ENCODE results near the gene PEX5L. TPM values are rescaled to one million over a fixed set of nuclear protein-coding genes. Genes with fewer than 3 reads are reported as not detected.
A peak's percentile ranks its signal among the peaks of the same experiment; 100 is the strongest.

The PEX5L gene
- total RNA-seq, 1 experiment from 2014 or later = 3.2 TPM

DNA sequence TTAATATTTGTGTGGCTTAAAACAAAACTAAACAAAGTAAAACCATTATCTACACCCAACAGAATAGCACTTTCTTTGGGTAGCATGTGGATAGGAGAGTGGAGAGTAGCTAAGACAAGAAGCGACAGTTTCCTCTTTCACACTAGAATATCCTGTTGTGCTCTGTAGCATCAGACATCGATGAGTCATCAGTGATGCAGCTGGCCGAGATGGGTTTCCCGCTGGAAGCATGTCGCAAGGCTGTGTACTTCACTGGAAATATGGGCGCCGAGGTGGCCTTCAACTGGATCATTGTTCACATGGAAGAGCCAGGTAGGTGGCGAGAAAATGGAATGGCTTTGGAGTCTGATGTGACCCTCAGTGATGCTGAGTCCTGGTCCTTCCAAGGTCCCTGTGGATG is 275.8 kb downstream of the PEX5L start:
- Mint-ChIP-seq H3K27ac (no peak overlapping the region), H3K27me3 (ENCODE audit: low read depth) (no peaks in the 10 kb centered on the region), H3K36me3 (peaks cover 65% of the 10 kb centered on the region), H3K9me3 (no peaks in the 10 kb centered on the region), H3K4me3 (no peak overlapping the region), H3K4me1 (no peaks in the 10 kb centered on the region)
- ATAC-seq (no peak), DNase-seq (ENCODE audit: low spot score) (no peak)
- TF ChIP-seq RELA (CRISPR knock-in tag; IDR thresholded peaks at IDR 0.05; ENCODE audit: borderline replicate concordance) = no peak
- POLR2A ChIA-PET = no interaction called here
- CTCF ChIA-PET = no interaction called here

- no peak for TF ChIP-seq NFE2L1 (CRISPR knock-in tag; IDR thresholded peaks at IDR 0.05)
- TF ChIP-seq SOX15 (CRISPR knock-in tag; IDR thresholded peaks at IDR 0.05) = no peak
- no peaks in the 10 kb centered on the region for H3K27me3 Mint-ChIP-seq (ENCODE audit: low read depth)
- DNase-seq (ENCODE audit: low spot score) = no peak
- no peak overlapping the region for H3K27ac Mint-ChIP-seq
- H3K9me3 Mint-ChIP-seq = no peaks in the 10 kb centered on the region
- H3K4me1 Mint-ChIP-seq = peaks cover 6% of the 10 kb centered on the region
- peaks cover 13% of the 10 kb centered on the region for H3K36me3 Mint-ChIP-seq
- H3K4me3 Mint-ChIP-seq = no peak overlapping the region
- ChIA-PET POLR2A (no interaction called here), CTCF (interaction anchor here (0.9 to 1.7 kb wide), 6 partner anchors 13 to 188 kb away, joined by 3 to 8 read pairs (median 4); partner anchors contain the start of gene ACTL6A)
- ATAC-seq = peak; percentile 69
These were observed 285.9 kb downstream of the PEX5L start for GRCh38 chr3:179750720-179751328.

GRCh38 chr3:179745716-179746115 is 291.0 kb downstream of the PEX5L start:
- no peaks in the 10 kb centered on the region for H3K27me3 Mint-ChIP-seq (ENCODE audit: low read depth)
- TF ChIP-seq FOXK1 (CRISPR knock-in tag; IDR thresholded peaks at IDR 0.05) (no peak), CREM (CRISPR knock-in tag; IDR thresholded peaks at IDR 0.05) (no peak), CTCF (IDR thresholded peaks at IDR 0.05) (no peak), CBFB (CRISPR knock-in tag; IDR thresholded peaks at IDR 0.05; ENCODE audit: low read depth) (no peak), KAT7 (CRISPR knock-in tag; IDR thresholded peaks at IDR 0.05; ENCODE audit: borderline replicate concordance) (no peak), CREB1 (CRISPR knock-in tag; IDR thresholded peaks at IDR 0.05) (no peak), RORB (CRISPR knock-in tag; IDR thresholded peaks at IDR 0.05) (no peak), MYBL2 (CRISPR knock-in tag; IDR thresholded peaks at IDR 0.05) (no peak), EMX1 (CRISPR knock-in tag; IDR thresholded peaks at IDR 0.05) (no peak), FOXJ3 (CRISPR knock-in tag; IDR thresholded peaks at IDR 0.05; ENCODE audit: borderline replicate concordance) (no peak), TP53 (CRISPR knock-in tag; IDR thresholded peaks at IDR 0.05) (no peak), ERG (CRISPR knock-in tag; IDR thresholded peaks at IDR 0.05) (no peak), TEAD1 (CRISPR knock-in tag; IDR thresholded peaks at IDR 0.05) (no peak), ZNF263 (CRISPR knock-in tag; IDR thresholded peaks at IDR 0.05; ENCODE audit: low read depth) (no peak), ZNF317 (CRISPR knock-in tag; IDR thresholded peaks at IDR 0.05; ENCODE audit: borderline replicate concordance, low read depth) (no peak)
- TF ChIP-seq, protein P1, sequence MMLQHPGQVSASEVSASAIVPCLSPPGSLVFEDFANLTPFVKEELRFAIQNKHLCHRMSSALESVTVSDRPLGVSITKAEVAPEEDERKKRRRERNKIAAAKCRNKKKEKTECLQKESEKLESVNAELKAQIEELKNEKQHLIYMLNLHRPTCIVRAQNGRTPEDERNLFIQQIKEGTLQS (CRISPR knock-in tag; conservative IDR thresholded peaks at IDR 0.05) = no peak
- TF ChIP-seq, protein P2, sequence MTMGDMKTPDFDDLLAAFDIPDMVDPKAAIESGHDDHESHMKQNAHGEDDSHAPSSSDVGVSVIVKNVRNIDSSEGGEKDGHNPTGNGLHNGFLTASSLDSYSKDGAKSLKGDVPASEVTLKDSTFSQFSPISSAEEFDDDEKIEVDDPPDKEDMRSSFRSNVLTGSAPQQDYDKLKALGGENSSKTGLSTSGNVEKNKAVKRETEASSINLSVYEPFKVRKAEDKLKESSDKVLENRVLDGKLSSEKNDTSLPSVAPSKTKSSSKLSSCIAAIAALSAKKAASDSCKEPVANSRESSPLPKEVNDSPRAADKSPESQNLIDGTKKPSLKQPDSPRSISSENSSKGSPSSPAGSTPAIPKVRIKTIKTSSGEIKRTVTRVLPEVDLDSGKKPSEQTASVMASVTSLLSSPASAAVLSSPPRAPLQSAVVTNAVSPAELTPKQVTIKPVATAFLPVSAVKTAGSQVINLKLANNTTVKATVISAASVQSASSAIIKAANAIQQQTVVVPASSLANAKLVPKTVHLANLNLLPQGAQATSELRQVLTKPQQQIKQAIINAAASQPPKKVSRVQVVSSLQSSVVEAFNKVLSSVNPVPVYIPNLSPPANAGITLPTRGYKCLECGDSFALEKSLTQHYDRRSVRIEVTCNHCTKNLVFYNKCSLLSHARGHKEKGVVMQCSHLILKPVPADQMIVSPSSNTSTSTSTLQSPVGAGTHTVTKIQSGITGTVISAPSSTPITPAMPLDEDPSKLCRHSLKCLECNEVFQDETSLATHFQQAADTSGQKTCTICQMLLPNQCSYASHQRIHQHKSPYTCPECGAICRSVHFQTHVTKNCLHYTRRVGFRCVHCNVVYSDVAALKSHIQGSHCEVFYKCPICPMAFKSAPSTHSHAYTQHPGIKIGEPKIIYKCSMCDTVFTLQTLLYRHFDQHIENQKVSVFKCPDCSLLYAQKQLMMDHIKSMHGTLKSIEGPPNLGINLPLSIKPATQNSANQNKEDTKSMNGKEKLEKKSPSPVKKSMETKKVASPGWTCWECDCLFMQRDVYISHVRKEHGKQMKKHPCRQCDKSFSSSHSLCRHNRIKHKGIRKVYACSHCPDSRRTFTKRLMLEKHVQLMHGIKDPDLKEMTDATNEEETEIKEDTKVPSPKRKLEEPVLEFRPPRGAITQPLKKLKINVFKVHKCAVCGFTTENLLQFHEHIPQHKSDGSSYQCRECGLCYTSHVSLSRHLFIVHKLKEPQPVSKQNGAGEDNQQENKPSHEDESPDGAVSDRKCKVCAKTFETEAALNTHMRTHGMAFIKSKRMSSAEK (CRISPR knock-in tag; IDR thresholded peaks at IDR 0.05; ENCODE audit: borderline replicate concordance) = no peak
- TF ChIP-seq, protein P3, sequence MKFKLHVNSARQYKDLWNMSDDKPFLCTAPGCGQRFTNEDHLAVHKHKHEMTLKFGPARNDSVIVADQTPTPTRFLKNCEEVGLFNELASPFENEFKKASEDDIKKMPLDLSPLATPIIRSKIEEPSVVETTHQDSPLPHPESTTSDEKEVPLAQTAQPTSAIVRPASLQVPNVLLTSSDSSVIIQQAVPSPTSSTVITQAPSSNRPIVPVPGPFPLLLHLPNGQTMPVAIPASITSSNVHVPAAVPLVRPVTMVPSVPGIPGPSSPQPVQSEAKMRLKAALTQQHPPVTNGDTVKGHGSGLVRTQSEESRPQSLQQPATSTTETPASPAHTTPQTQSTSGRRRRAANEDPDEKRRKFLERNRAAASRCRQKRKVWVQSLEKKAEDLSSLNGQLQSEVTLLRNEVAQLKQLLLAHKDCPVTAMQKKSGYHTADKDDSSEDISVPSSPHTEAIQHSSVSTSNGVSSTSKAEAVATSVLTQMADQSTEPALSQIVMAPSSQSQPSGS (CRISPR knock-in tag; IDR thresholded peaks at IDR 0.05; ENCODE audit: borderline replicate concordance, low read depth) = no peak
- TF ChIP-seq, protein P4, sequence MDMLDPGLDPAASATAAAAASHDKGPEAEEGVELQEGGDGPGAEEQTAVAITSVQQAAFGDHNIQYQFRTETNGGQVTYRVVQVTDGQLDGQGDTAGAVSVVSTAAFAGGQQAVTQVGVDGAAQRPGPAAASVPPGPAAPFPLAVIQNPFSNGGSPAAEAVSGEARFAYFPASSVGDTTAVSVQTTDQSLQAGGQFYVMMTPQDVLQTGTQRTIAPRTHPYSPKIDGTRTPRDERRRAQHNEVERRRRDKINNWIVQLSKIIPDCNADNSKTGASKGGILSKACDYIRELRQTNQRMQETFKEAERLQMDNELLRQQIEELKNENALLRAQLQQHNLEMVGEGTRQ (CRISPR knock-in tag; IDR thresholded peaks at IDR 0.05) = no peak
- H3K27ac Mint-ChIP-seq = peak overlapping the region; percentile 45
- no peak overlapping the region for H3K4me3 Mint-ChIP-seq
- ATAC-seq (no peak), DNase-seq (ENCODE audit: low spot score) (no peak)
- POLR2A ChIA-PET = no interaction called here
- CTCF ChIA-PET = no interaction called here
- peaks cover 15% of the 10 kb centered on the region for H3K4me1 Mint-ChIP-seq
- H3K9me3 Mint-ChIP-seq = no peaks in the 10 kb centered on the region
- H3K36me3 Mint-ChIP-seq = peaks cover 20% of the 10 kb centered on the region

Measured in WTC11 (cell line).